SH-SY5Y (cell line): ENCODE data around the gene TMED10.

ENCODE experiments used
- GATA2 ChIP-seq: IDR thresholded peaks from 2 replicates; pipeline ENCODE4 v1.6.1; 2011; ENCODE audit warnings: mild to moderate bottlenecking, low read depth, low read length
- GATA3 ChIP-seq: IDR thresholded peaks from 2 replicates; pipeline ENCODE4 v1.6.1; 2011; ENCODE audit warnings: low read depth, mild to moderate bottlenecking, low read length, moderate library complexity

TMED10 gene

DNA sequence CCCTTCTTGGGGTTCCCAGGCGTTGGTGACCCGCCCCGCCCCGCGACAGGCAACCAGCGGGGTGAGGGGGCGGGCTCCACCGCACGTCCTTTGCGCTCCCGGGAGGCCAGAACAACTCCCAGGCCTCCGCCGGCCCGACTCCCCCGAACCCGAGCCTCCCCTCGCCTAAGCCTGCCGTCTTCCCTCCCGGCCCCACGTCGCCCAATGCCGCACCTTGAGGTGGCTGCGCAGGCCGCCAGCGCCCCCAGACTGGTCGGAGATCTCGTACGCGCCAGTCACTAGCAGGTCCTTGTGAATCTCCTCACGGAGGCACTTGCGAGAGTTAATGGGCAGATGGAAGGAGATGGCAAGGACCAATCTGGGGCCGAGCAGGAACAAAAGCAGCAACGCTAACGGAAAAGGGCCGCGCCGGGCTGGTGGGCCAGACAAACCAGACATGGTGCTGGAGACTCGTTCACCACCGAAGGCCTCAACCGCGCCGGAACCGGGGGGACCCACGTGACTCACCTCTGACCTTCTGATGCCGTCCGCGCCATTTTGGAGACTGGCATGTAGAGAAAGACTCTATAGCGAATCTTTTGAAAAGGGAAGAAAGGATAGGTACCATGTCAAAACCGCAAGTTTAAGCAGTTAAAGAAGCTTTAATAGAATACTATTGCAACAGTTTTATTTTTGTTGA is at the start of gene TMED10:
Gene TMED10 (minus strand): TSS at position 471 of the 679 bp plus-strand sequence. CDS start 33 bp downstream, at position 438.
- no peak for TF ChIP-seq GATA3
- no peak for TF ChIP-seq GATA2

DNA sequence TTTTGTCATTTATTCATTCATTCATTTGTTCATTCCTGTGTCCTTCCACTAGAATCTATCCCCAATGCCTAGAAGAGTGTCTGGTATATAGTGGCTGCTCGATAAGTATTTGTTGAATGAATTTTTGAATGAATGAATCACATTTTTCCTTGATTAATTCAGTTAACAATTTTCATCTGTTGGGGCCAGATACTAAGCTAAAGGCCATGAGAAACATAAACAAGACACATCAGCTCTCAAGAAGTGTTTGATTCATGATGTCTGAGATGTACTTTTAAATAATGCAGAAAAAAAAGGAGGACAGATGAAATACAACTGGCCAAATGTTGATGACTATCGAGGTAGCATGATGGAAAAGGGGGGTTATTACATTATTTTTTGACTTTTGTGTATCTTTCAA is 48.1 kb upstream of the TMED10 start:
- TF ChIP-seq GATA3 (no peak), GATA2 (no peak)

DNA sequence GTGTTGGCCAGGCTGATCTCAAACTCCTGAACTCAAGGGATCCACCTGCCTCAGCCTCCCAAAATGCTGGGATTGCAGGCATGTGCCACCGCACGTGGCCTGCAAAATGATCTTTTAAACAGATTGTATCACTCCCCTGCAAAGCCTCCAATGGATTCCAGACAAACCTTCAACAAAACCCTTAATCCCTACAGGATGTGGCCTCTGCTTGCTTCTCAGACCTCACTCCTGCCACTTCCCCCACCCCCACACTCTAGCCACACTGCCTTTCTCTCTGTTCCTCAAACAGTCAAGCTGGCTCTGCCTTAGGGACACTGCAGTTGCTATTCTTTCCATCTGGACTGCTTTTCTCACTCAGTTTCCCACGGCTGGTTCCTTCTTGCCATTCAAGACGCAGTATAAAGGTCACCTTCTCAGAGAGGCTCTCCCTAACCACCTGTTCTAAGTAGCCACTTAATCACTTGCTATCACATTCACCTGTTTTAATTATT is 47.3 kb upstream of the TMED10 start:
- TF ChIP-seq GATA2 = no peak

DNA sequence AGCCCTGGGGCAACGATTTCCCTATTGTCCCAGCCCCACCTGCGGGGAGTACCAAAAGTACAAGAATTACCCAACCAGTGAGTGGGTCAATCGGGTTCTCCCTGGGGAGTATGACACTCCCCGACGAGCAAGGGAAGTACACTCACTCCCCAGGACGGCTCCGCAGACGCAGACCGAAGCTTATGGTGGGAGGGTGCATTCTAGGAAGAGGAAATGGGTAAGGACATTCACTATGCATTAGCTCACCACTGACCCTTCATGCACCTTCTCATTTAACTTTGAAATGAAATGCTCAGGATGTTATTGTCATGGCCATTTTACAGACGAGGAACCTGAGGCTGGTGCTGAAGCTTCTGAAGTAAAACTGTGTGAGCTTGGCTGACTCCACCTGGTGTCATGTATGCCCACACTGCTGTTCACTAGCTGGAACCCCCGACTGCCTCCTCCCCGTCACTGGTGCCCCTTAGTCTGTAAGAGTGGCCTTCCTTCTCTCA is 45.8 kb upstream of the TMED10 start:
- no peak for TF ChIP-seq GATA2
- no peak for TF ChIP-seq GATA3

DNA sequence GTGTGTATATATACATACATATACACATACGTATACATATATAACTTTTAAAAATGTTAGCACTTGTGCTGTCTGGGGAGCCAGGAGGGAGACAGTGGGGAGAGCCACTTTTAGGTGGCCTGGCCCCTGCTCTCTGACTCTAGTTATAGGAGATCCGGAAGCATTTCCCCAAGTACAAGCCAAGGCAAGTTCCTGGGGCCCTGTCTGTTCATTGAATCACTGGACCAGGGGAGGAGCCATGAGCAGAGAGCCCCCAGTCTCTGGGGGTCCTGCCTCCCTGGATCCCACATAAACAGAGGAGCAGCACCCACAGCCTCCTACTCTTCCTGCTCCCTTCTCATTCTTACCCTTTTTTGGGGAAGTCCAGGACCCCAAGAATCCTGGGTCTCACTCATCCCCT is 45.4 kb upstream of the TMED10 start:
- no peak for TF ChIP-seq GATA2
- TF ChIP-seq GATA3 = no peak

DNA sequence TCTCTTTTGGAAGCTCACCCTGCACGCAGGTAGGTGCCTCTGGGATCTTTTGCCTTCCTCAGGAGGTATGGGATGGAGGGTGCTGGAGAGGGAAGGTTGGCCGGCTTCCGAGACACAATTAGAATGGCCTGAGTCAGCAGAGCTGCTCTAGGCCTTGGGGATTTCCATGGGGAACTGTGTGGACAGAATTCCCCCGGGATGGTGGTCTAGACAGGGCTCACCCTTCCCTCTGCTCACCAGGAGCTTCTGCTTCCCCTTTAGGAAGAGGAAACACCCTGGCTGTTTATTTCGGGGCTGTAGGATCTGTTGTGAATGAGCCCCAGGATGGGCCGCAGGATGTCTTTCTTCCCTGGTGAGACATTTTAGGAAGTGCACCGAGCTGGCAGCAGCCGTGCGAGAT is 43.7 kb upstream of the TMED10 start:
- no peak for TF ChIP-seq GATA2
- TF ChIP-seq GATA3 = no peak

DNA sequence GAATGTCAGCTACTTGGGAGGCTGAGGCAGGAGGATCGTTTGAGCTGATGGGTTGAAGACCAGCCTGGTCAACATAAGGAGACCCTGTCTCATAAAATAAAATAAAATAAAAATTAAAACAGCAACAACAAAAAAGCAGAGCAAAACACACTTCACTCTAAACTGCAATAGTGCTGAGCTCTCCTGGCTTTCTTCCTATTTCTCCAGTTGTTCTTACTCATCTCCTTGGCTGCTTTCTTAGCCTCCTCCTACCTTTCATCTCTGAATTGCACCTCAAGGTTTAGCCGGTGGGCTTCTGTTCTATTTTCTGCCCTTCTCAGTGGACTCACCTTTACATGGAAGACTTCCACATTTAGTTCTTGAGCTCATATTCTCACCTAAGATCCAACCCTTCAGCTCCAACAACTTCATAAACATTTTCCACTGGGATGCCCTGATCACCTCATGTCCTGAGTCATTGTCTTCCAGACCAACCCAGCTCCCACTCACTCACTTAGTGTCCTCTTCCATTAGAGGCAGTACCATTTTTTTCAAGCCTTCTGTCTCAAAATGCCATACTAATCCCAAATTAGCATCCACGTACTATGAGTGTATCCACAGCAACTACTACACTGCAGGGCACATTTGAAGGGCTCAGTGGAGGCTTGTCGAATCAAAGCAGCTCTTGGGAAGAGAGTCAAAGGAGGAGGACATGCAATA is 41.2 kb upstream of the TMED10 start:
- TF ChIP-seq GATA2 (no peak), GATA3 (no peak)

DNA sequence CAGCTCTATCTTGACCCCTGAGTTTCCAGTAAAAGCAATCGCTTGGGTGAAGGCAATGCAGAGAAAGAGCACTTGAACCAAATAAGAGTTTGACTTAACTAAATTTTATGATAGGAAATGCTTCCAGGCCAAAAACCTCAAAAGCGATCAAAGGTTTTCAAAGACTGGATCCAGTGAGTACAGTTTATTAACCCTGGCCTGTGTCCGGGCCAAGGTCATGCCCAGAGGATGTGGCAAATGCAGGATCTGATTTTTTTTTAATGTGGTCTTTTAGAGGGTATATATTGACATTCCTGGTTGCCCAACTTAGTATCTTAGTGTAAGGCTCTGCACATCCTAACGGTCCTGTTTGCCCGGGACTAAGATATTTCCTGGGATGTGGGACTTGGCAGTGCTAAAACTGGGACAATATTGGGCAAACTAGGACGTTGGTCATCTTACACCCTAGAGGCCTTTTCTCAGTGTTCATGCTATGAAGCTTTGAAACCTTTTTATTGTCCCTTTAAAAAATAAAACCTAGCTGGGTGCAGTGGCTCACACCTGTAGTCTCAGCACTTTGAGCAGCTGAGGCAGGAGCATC is 40.1 kb upstream of the TMED10 start:
- TF ChIP-seq GATA3 = no peak
- no peak for TF ChIP-seq GATA2

DNA sequence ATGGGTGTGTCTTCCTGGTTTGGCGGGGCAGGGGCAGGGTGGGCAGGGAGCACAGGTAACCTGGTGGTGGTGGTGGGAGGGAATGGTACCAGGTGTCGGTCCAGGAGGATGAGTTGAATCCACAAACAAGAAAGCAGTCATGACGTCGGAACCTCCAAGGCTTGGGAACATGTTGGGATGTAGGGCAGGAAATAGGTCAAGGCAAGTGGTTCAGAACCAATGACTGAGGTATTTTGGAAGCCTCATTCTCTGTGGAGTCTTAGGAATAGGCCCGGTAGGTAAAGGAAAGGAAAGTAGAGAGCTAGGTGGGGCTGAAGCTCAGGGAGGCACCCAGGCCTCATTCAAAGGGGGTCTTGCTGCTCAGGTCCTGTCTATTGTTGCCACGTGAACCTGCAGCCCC is 39.1 kb upstream of the TMED10 start:
- TF ChIP-seq GATA2 (no peak), GATA3 (no peak)

DNA sequence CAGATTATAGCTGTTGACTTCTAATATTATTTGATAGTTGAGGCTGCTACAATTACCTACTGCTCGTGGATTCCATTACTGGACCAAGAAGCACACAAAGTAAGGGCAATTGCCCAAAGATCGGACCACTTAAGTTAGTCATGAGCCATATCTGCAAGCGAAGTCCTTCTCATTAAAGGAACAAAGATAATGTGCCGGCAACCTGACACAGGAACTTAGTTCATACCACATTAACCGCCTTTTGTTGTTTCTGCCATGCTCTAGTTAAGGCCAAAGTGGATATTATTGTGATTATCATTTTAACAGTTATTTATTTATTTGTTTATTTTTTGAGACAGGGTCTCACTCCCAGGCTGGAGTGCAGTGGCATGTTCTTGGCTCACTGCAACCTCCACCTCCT is 38.1 kb upstream of the TMED10 start:
- TF ChIP-seq GATA3 = no peak
- no peak for TF ChIP-seq GATA2

DNA sequence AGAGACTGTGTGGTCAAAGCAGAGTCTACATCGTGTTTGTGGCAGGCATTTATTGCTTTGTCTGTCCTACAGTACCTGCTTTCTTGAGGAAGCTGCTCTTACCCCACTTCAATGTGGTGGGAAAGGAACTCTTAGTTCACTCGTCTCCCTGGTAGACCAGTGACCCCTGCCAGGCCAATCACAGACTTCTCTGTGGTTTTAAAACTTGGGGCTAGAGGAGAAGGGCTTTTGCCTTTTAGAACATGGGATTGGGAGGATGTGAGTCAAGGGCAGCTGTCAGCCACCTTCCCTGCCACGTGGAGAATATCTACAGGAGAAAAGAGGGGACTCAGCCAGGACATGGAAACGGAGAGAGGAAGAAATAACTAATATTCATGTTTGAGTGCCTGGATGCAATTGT is 36.8 kb upstream of the TMED10 start:
- TF ChIP-seq GATA3 (no peak), GATA2 (no peak)

DNA sequence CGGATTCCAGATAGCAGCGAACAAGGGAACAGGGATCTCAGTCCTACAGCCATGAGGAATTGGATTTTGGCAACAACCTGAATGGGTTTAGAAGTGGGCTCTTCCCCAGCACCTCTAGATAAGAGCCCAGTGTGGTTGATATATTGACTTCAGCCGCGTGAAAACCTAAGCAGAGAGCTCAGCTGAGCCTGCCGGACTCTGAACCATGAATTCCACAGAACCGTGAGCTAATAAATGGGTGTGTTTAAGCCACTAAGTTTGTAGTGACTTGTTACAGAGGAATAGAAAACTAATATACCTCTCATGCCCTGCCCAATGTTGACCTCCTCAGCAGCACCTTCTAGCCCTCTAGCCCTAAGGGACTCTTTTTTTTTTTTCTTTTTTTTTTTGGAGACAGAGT is 32.4 kb upstream of the TMED10 start:
- TF ChIP-seq GATA2 (no peak), GATA3 (no peak)

DNA sequence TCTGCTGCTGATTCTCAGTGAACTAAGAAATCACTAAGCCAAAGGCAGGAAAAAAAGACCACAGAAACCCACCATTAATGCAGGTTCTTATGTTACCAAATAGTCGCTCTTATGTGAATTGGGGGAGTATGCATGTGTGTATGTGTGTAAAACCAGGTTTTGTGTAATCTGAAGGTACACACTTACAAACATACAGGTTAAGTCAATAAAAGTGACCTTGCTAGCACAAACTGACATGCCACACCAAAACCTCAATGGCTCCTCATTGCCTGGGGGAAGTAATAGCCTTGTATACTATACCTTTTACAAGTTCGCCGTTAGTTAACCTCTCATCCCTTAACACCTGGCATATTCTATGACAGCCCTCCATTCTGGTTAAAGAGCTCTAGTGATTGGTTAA is 29.8 kb upstream of the TMED10 start:
- TF ChIP-seq GATA2 = no peak
- TF ChIP-seq GATA3 = no peak

DNA sequence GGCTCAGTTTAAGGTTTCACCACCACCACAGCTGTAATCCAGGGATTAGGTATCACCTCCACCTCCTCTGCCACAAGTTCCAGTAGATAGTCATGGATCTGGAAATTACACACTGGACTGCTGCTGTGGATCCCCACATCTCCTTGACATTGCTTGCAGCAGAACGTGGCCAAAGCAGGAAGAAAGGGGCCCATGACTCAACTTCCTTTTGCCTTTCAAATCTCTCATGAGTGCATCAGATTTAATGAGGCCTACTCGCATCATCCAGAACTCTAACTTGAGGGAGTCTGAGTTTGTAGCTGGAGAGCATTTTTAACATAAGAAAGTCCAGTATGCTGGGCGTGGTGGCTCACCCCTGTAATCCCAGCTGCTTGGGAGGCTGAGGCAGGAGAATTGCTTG is 29.2 kb upstream of the TMED10 start:
- TF ChIP-seq GATA2 (no peak), GATA3 (no peak)

DNA sequence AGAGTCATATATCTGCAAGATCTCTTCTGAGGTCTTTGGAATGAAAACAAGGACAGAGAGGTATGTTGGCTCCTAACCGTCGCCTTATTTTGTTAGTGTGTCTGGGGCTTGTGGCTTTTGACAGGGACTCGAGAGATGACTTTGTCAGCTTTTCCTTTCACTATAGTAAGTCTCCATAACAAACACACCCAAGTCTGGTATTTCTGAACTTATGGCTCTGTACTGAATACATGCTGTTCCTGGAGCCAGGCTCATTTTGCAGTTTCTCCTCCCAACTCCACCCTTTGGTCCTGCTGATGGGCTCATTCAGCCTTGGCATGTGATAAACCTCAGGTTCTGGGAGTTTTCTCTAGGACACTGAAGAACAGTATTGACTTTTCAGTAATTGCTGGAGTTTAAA is 27.7 kb upstream of the TMED10 start:
- TF ChIP-seq GATA2 (no peak), GATA3 (no peak)
